ENCODE results near the gene BTBD6. TPM values are rescaled to one million over a fixed set of nuclear protein-coding genes. Genes with fewer than 3 reads are reported as not detected.

The BTBD6 gene
- total RNA-seq, 2 donors from 2014 or later: 26.9 to 34.9 TPM

- H3K9me3 ChIP-seq: no peaks in the 10 kb centered on the region
- DNase-seq (ENCODE audit: low spot score): no peak
- H3K27ac ChIP-seq: peak overlapping the region; percentile 48 to 51
- no peak overlapping the region for H3K4me3 ChIP-seq
- peak in 1 of 2 donors; percentile 31 for TF ChIP-seq CTCF (IDR thresholded peaks at IDR 0.05)
- H3K36me3 ChIP-seq: peaks cover 25% of the 10 kb centered on the region
- H3K27me3 ChIP-seq: no peaks in the 10 kb centered on the region
- H3K4me1 ChIP-seq: peaks cover 0 to 11% of the 10 kb centered on the region in 2 donors
Measured at GRCh38 chr14:105255021-105255507, 6.7 kb downstream of the BTBD6 start.

- no peak for TF ChIP-seq CTCF (IDR thresholded peaks at IDR 0.05)
- Histone ChIP-seq H3K9me3 (no peaks in the 10 kb centered on the region), H3K27ac (no peak overlapping the region), H3K36me3 (peaks cover 11% of the 10 kb centered on the region), H3K4me1 (peaks cover 0 to 10% of the 10 kb centered on the region in 2 donors), H3K4me3 (no peak overlapping the region), H3K27me3 (no peaks in the 10 kb centered on the region)
- DNase-seq (ENCODE audit: low spot score): no peak
Measured at GRCh38 chr14:105256292-105256960, 8.1 kb downstream of the BTBD6 start.

GRCh38 chr14:105257464-105257863 is 9.1 kb downstream of the BTBD6 start:
- no peak for TF ChIP-seq CTCF (IDR thresholded peaks at IDR 0.05)
- no peaks in the 10 kb centered on the region for H3K9me3 ChIP-seq

GRCh38 chr14:105258846-105259245 is 10.5 kb downstream of the BTBD6 start:
- Histone ChIP-seq H3K36me3 (no peaks in the 10 kb centered on the region), H3K4me3 (no peak overlapping the region), H3K4me1 (peaks cover 0 to 10% of the 10 kb centered on the region in 2 donors), H3K27ac (no peak overlapping the region), H3K9me3 (no peaks in the 10 kb centered on the region), H3K27me3 (no peaks in the 10 kb centered on the region)
- TF ChIP-seq CTCF (IDR thresholded peaks at IDR 0.05): no peak
- no peak for DNase-seq (ENCODE audit: low spot score)

More at GRCh38 chr14:105257464-105257863, 9.1 kb downstream of the BTBD6 start:
- Histone ChIP-seq H3K27ac (no peak overlapping the region), H3K27me3 (no peaks in the 10 kb centered on the region), H3K4me1 (peaks cover 0 to 10% of the 10 kb centered on the region in 2 donors), H3K4me3 (no peak overlapping the region), H3K36me3 (peaks cover 2% of the 10 kb centered on the region)
- no peak for DNase-seq (ENCODE audit: low spot score)

GRCh38 chr14:105260959-105261358 is 12.6 kb downstream of the BTBD6 start:
- Histone ChIP-seq H3K4me1 (no peaks in the 10 kb centered on the region), H3K27me3 (no peaks in the 10 kb centered on the region), H3K36me3 (no peaks in the 10 kb centered on the region), H3K9me3 (no peaks in the 10 kb centered on the region), H3K4me3 (no peak overlapping the region), H3K27ac (no peak overlapping the region)
- DNase-seq (ENCODE audit: low spot score): no peak
- no peak for TF ChIP-seq CTCF (IDR thresholded peaks at IDR 0.05)

- TF ChIP-seq CTCF (IDR thresholded peaks at IDR 0.05): no peak
- DNase-seq (ENCODE audit: low spot score): no peak
- Histone ChIP-seq H3K9me3 (no peaks in the 10 kb centered on the region), H3K4me3 (no peak overlapping the region), H3K27ac (no peak overlapping the region), H3K4me1 (no peaks in the 10 kb centered on the region), H3K36me3 (no peaks in the 10 kb centered on the region), H3K27me3 (no peaks in the 10 kb centered on the region)
Measured at GRCh38 chr14:105261781-105262180, 13.4 kb downstream of the BTBD6 start.

Data from right atrium auricular region (tissue), 2 donors.